ENCODE measurements around the gene TBC1D9B.

The TBC1D9B gene

DNA sequence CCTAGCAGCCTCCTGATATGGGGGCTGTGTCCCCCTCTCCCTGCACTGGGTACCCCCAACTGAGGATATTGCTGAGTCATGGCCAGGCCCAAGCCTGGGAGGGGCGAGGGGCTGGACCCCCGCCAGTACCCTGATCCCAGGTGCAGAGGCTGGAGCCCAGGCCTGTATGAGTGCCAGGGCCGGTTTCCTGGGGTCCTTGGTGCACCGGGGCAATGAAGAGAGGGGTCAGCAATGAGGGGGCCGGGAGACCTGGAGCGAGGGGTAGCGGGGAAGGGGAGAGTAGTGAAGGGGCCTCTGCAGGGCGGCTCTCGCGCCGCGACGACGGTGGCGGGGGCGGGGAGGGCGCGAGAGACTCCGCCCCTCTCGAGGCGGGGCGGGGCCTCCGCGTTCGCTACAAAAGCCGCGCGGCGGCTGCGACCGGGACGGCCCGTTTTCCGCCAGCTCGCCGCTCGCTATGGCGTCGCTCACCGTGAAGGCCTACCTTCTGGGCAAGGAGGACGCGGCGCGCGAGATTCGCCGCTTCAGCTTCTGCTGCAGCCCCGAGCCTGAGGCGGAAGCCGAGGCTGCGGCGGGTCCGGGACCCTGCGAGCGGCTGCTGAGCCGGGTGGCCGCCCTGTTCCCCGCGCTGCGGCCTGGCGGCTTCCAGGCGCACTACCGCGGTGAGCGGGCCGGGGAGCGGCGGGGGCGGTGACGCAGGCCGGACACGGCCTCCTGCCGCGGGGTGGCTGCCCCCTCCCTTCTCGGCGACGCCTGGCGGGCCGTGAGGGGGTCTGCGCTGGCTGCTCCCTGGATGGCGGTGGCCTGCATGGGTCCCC lies 87.0 kb downstream of the TBC1D9B start, which contains the start of gene SQSTM1:
TSS of gene SQSTM1 (plus strand) at position 423 of the 815 bp plus-strand sequence. CDS start at position 455, 32 bp downstream.
- DNase-seq (ENCODE audit: low read depth), result peak; percentile 84

- no peak for DNase-seq (ENCODE audit: low read depth)
Observed at GRCh38 chr5:179820127-179820482, 87.6 kb downstream of the TBC1D9B start.

- peak; percentile 71 for DNase-seq (ENCODE audit: low read depth)
Observed at GRCh38 chr5:179819296-179820126, 88.2 kb downstream of the TBC1D9B start.

- DNase-seq (ENCODE audit: low read depth), result peak; percentile 95
Observed at GRCh38 chr5:179818746-179819295, 88.9 kb downstream of the TBC1D9B start.

DNA sequence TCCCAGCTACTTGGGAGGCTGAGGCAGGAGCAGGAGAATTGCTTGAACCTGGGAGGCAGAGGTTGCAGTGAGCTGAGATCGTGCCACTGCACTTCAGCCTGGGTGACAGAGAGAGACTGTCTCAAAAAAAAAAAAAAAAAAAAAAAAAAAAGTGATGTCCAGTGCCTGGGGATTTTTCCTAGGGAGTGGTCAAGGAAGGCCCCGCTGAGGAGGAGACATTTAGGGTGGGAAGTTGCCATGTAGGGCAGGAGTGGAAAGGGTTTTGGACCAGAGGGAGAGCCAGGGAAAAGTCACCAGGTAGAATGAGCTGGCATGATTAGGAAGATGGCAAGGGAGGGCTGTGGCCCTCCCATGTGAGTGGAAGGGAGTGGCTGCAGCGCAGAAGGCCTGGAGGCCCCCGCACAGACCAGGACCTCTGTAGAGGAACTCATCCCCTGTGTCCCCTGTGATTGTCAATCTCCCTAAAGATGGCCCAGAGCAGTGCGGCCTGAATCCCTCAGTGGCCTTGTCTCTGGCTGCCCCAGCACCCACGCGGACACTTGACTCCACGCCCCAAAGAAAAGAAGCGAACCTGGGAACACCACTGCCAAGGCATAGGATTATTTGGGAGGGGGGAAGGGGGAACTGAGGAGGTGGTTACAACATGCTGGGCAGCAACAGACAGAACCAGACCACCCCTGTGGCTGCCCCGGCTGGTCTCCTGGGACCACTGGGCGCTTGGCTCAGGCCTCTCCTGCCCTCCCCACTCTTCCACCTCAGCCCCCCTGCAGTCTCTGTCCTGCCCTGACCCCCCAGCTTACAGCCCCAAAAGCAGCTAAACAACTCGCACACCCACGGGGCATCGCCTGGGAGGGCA lies 89.6 kb downstream of the TBC1D9B start:
- DNase-seq (ENCODE audit: low read depth), result no peak

GRCh38 chr5:179817470-179817840 lies 90.2 kb downstream of the TBC1D9B start:
- no peak for DNase-seq (ENCODE audit: low read depth)

- DNase-seq (ENCODE audit: low read depth), result no peak
Observed at GRCh38 chr5:179816796-179817469, 90.8 kb downstream of the TBC1D9B start.

- no peak for DNase-seq (ENCODE audit: low read depth)
Observed at GRCh38 chr5:179816401-179816795, 91.3 kb downstream of the TBC1D9B start.

DNA sequence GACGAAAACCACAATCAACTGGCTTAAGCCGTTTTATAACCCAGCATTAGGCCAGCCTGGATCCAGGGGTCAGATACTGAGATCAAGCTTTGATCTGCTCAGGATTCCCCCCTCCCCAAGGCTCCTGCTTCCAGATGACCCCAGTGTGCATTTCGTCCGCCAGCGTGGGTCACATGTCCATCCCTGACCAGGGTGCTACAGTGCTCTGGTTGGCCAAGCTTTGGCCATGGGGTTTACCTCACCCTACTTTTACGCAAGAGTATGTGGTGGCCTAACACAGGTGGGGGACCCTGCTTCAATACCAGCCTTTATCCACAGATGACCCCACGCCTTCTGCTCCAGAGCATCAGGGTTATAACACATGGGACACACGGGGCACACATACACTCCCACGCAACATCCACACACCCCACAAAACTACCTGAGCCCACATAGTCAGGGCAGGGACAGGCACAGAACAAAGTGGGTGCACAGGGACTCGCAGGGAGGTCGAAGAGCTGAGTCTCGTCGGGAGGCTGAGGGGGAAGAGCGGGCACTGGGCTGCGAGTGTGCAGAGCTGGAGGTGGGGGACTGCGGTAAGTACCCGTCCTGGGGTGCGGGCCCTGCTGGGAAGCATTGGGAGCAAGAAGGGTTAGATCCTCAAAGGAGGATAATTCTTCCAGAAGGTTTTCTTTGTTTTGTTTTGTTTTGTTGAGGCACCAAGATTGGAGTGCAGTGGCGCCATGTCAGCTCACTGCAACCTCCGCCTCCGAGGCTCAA lies 92.0 kb downstream of the TBC1D9B start:
- no peak for DNase-seq (ENCODE audit: low read depth)

DNA sequence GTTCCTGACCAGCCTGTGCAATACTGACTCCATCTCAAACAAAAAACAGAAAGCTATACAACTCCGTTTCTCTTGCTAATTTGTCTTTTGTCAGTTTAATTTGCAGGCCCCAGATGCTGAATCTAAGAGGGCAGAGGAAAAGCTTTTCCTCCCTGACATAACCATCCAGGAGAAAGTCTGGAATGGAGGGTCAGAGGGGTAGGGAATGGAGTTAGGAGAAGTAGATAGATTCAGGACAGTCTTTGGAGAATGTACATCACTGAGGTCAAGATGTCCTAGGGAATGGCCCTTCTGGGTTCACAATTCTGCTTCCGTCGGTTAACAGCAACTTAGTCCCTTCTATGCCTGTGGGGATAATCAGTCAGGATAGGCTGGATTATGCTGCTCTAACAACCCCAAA lies 93.6 kb downstream of the TBC1D9B start:
- DNase-seq (ENCODE audit: low read depth), result no peak

DNA sequence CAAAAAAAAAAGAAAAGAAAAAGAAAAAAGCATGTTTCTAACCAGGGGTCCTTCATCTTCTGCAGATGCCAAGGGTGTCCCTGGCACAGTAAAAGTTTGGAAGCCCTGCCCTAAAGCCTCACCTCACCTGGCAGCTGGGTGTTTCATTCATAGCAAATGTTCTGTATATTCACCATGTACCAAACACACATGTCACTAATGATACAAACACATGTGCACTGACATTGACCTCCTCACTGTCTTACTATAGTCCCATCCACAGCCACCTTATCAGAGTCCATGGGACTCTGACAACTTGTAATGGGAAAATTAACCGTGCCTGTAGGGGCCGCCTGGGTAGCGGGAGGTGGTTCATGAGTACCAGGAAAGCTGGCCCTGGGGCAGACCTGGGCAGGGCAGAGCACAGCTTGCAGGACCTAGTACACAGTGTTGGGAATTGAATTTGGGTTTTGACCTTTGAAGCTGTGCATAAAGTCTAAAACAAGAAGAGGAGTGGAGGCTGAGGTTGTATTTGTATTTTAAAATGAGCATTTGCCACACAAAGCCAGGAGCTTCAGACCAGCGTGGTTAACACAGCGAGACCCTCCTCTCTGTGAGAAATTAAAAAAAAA lies 94.6 kb downstream of the TBC1D9B start:
- DNase-seq (ENCODE audit: low read depth), result no peak

GRCh38 chr5:179812135-179812825 lies 95.4 kb downstream of the TBC1D9B start:
- DNase-seq (ENCODE audit: low read depth), result no peak
